Spleen (tissue), 11 donors: Measurements from ENCODE around the gene IP6K3. TPM values are rescaled to one million over a fixed set of nuclear protein-coding genes. Genes with fewer than 3 reads are reported as not detected.
A peak's percentile ranks its signal among the peaks of the same experiment; 100 is the strongest.

Experiments
- DNase-seq: peaks from one replicate; pipeline ENCODE4 v3.0.0-alpha.2; 2020
- H3K27ac ChIP-seq, 8 donors: fragments of 200-600 bp; sonication (generic) in 7 of 8; 1 replicate in 4 of 8; 2 replicates in 4 of 8; pipeline versions ENCODE4 v1.5.0 to v1.8.0; 2016 to 2021; ENCODE audit warnings: inconsistent platforms in 4 of 8, mild to moderate bottlenecking in 4 of 8, moderate library complexity in 1 of 8
- H3K27me3 ChIP-seq, 7 donors: fragments of 200-600 bp; sonication (generic) in 6 of 7; replicated peaks in 1 of 7; 1 replicate in 4 of 7; 2 replicates in 3 of 7; pipeline versions ENCODE4 v1.5.0 to v1.8.0; 2016 to 2021; ENCODE audit warnings: inconsistent platforms in 3 of 7, mild to moderate bottlenecking in 1 of 7
- H3K36me3 ChIP-seq, 6 donors: fragments of 200-600 bp; sonication (generic) in 5 of 6; 1 replicate in 4 of 6; 2 replicates in 2 of 6; pipeline versions ENCODE4 v1.5.0 to v1.8.0; 2016 to 2021; ENCODE audit warnings: inconsistent platforms in 2 of 6
- H3K4me1 ChIP-seq, 6 donors: fragments of 200-600 bp; sonication (generic) in 5 of 6; 1 replicate in 3 of 6; 2 replicates in 3 of 6; pipeline versions ENCODE4 v1.5.0 to v1.8.0; 2016 to 2021; ENCODE audit warnings: inconsistent platforms in 3 of 6
- H3K4me3 ChIP-seq, 8 donors: fragments of 200-600 bp; sonication (generic) in 7 of 8; 1 replicate in 4 of 8; 2 replicates in 4 of 8; pipeline versions ENCODE4 v1.5.0 to v1.8.0; 2016 to 2021; ENCODE audit warnings: inconsistent platforms in 4 of 8, mild to moderate bottlenecking in 4 of 8, moderate library complexity in 2 of 8
- H3K9me3 ChIP-seq, 8 donors: fragments of 200-600 bp; sonication (generic) in 7 of 8; 1 replicate in 4 of 8; 2 replicates in 4 of 8; pipeline versions ENCODE4 v1.5.0 to v1.8.0; 2016 to 2021; ENCODE audit warnings: inconsistent platforms in 4 of 8
- CTCF ChIP-seq, 11 experiments: fragments of 200-600 bp in 7 of 11; fragments of 450-650 bp in 4 of 11; sonication (generic) in 4 of 11; IDR thresholded peaks in 8 of 11; conservative IDR thresholded peaks in 3 of 11; 1 replicate in 7 of 11; 2 replicates in 4 of 11; pipeline versions ENCODE4 v1.4.0 to v1.8.0; 2016 to 2021; ENCODE audit warnings: antibody characterized with exemption in 11 of 11, inconsistent platforms in 4 of 11, mild to moderate bottlenecking in 1 of 11
- POLR2A ChIP-seq, 3 donors: fragments of 450-650 bp; IDR thresholded peaks; one replicate each; pipeline ENCODE4 v1.5.1; 2017; ENCODE audit warnings: antibody characterized with exemption in 3 of 3, mild to moderate bottlenecking in 1 of 3
- POLR2AphosphoS5 ChIP-seq, 3 donors: sonication (generic); formaldehyde crosslinking; IDR thresholded peaks; one replicate each; pipeline ENCODE4 v1.5.1; 2017; ENCODE audit warnings: antibody characterized with exemption in 3 of 3
- WGBS, 5 donors: extraction: QIAGEN DNeasy Blood & Tissue Kit in 3 of 5; methylation state at CpG; one replicate each; pipeline versions ENCODE4 v1.1.5 to v1.1.7; 2013 to 2018; 5-methylcytosine and 5-hydroxymethylcytosine counted together
- intact Hi-C: fragments of 100-400 bp; cut with DNase I; formaldehyde crosslinking; loops from one replicate; pipeline ENCODE4 v1.15.0; 2023; ENCODE audit warnings: low total_unique reads
- polyA plus RNA-seq, 3 donors: library from polyadenylated mRNA; stranded (reverse); fragments of 200-250 nt; gene quantifications; one replicate each; pipeline ENCODE4 v1.2.1, GENCODE V29; 2013
- total RNA-seq, 7 donors: library from RNA; depleted of rRNA in 3 of 7; stranded (reverse); fragments of >200 nt in 3 of 7; fragmentation: NEBNext Ultra II Directional in 4 of 7; extraction: Animal tissue kit (Norgen Biotek cat#: 25700) in 4 of 7; gene quantifications; one replicate each; pipeline versions ENCODE4 v1.1.0 to v1.2.1, GENCODE V29; 2016 to 2021
- donor health status: healthy with polysubstance abuse.
- donor health status: DM: no; HTN: no; CAD: no; lungs with moderate emphysema.
- donor health status: DM: no; HTN: no; CAD: no.
- donor health status: Bipolar disorder and iron deficiency.
- donor health status: healthy.
- donor health status: DM: no; HTN: no; CAD: no.
- donor health status: DM: yes; HTN: yes; CAD: no.

The IP6K3 gene
- total and polyA plus RNA-seq, 10 donors, result 0.30 to 5.8 (median 2.2) TPM

DNA sequence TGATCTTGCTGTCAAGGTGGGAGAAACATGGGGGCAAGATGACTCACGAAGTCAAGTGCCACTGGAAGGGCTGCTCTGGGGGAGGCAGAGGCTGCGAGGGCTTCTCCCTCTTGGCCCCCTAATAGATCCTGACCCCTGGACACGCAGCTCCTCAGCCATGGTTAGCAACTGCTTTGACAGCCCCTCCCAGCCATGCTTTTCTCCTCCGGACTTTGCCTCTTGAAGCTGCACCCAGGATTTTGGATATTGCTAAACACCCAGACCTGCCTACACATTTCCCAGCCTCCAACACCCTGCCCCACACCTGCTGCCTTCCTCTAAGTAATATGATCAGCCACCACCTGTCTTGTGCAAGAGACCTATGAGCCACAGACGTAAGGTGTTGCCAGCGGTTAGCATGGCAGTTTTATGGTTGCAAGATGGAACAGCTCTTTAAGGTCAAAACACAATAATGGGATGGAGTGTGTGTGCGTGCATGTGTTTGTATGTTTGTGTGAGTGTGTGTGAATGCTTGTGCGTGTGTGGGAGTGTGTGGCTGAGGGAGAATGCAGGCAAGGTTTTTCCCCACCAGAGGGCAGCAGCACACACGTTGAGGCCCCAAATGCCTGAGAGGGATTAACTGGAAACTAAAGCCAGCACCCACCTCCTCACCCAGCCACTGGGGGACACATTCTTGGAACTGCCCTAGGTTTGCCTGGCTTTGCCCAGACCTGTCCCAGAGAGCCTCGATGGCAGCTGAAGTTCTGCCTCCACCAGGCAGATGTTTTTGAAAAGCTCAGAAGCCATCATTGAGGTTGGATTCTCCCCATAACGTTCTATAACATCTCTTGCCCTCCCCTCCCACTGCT is 2.5 kb downstream of the IP6K3 start:
- H3K9me3 ChIP-seq, result no peaks in the 10 kb centered on the region
- peaks cover 0 to 23% (median 0%) of the 10 kb centered on the region in 7 donors for H3K27me3 ChIP-seq
- peaks cover 0 to 48% (median 23%) of the 10 kb centered on the region in 6 donors for H3K4me1 ChIP-seq
- H3K4me3 ChIP-seq, result peak overlapping the region in 3 of 8 donors; percentile 28 to 58 (median 34)
- intact Hi-C loops, result no loop called here
- no peaks in the 10 kb centered on the region for H3K36me3 ChIP-seq
- TF ChIP-seq POLR2A (IDR thresholded peaks at IDR 0.05) (no peak), POLR2AphosphoS5 (IDR thresholded peaks at IDR 0.05) (peak in 1 of 3 donors; percentile 34), CTCF (IDR thresholded peaks at IDR 0.05 in 8 of 11, conservative IDR thresholded peaks at IDR 0.05 in 3 of 11) (peak; percentile 82 to 93 (median 90))
- WGBS, 5 donors, result 30 to 37% (median 34%) methylated on average over 11 of the region's 11 CpGs
- H3K27ac ChIP-seq, result peak overlapping the region in 5 of 8 donors; percentile 15 to 78 (median 75)
- DNase-seq, result peak; percentile 85

DNA sequence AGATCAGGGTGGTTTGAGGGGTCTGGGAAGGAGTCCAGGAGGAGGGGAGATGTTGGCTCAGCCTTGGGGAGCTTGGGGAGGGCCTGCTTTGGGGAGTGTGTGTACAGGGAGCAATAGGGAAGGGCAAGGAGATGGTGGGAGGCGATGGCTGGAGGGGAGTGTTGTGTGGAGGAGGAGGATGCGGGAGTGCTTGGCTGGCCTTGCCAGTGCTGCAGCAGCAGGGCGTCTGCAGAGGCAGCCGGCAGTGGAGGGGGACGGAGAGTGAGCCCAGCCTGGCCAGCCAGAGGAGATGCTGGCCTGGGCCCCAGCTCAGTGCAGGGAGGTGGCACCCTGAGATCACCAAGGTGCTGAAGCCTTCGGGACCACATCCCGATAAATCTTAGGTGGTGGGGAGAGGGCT is 3.9 kb downstream of the IP6K3 start:
- 59 to 75% (median 64%) methylated on average over 7 of the region's 7 CpGs for WGBS, 5 donors
- Histone ChIP-seq H3K9me3 (no peaks in the 10 kb centered on the region), H3K36me3 (no peaks in the 10 kb centered on the region), H3K27ac (no peak overlapping the region), H3K27me3 (peaks cover 0 to 19% (median 0%) of the 10 kb centered on the region in 7 donors), H3K4me3 (no peak overlapping the region), H3K4me1 (peaks cover 0 to 48% (median 26%) of the 10 kb centered on the region in 6 donors)
- intact Hi-C loops, result no loop called here
- DNase-seq, result no peak
- TF ChIP-seq POLR2AphosphoS5 (IDR thresholded peaks at IDR 0.05) (peak in 2 of 3 donors; percentile 61 to 62), CTCF (IDR thresholded peaks at IDR 0.05 in 8 of 11, conservative IDR thresholded peaks at IDR 0.05 in 3 of 11) (no peak), POLR2A (IDR thresholded peaks at IDR 0.05) (no peak)

- H3K4me3 ChIP-seq, result no peak overlapping the region
- no peak for DNase-seq
- TF ChIP-seq POLR2AphosphoS5 (IDR thresholded peaks at IDR 0.05) (no peak), CTCF (IDR thresholded peaks at IDR 0.05 in 8 of 11, conservative IDR thresholded peaks at IDR 0.05 in 3 of 11) (no peak), POLR2A (IDR thresholded peaks at IDR 0.05) (no peak)
- no peaks in the 10 kb centered on the region for H3K9me3 ChIP-seq
- H3K36me3 ChIP-seq, result no peaks in the 10 kb centered on the region
- WGBS, 5 donors, result 50 to 82% (median 57%) methylated on average over 8 to 9 of the region's 9 CpGs
- H3K27me3 ChIP-seq, result peaks cover 0 to 18% (median 0%) of the 10 kb centered on the region in 7 donors
- H3K27ac ChIP-seq, result no peak overlapping the region
- intact Hi-C loops, result no loop called here
- H3K4me1 ChIP-seq, result peaks cover 0 to 48% (median 23%) of the 10 kb centered on the region in 6 donors
These were observed 4.6 kb downstream of the IP6K3 start for GRCh38 chr6:33742092-33742491.

DNA sequence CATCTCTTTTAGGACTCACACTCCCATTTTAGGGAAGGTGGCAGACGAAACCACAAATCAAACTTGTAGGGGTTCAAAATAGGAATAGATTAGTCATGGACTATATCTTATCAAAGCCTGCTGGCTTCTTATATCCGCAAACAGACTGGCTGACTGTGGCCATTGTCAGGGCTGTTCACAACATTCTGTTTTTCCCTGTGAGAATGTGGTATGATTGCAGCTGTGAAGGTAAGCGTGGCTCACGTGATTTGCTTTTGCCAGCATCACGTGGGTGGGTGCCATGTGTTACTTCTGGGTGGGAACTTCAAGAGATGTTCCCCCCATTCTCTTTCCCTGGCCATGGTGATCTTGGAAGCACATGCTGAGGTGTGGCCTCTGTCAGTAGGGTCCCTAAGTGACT is 5.9 kb downstream of the IP6K3 start:
- DNase-seq, result no peak
- H3K4me1 ChIP-seq, result peaks cover 0 to 48% (median 21%) of the 10 kb centered on the region in 6 donors
- H3K27me3 ChIP-seq, result peaks cover 0 to 11% (median 0%) of the 10 kb centered on the region in 7 donors
- H3K27ac ChIP-seq, result no peak overlapping the region
- intact Hi-C loops, result no loop called here
- H3K4me3 ChIP-seq, result no peak overlapping the region
- H3K9me3 ChIP-seq, result no peaks in the 10 kb centered on the region
- 82 to 88% (median 87%) methylated on average over 5 of the region's 5 CpGs for WGBS, 5 donors
- TF ChIP-seq POLR2AphosphoS5 (IDR thresholded peaks at IDR 0.05), result no peak
- no peaks in the 10 kb centered on the region for H3K36me3 ChIP-seq
